Measurements from ENCODE around the gene PPM1F. TPM values are rescaled to one million over a fixed set of nuclear protein-coding genes. Genes with fewer than 3 reads are reported as not detected.
A peak's percentile ranks its signal among the peaks of the same experiment; 100 is the strongest.

PPM1F gene
- total and polyA plus RNA-seq, 10 of the 15 experiments (the other 5 are each of a cell fraction or from before 2014, with no cell fraction given), result 0.55 to 26.3 (median 9.7) TPM

DNA sequence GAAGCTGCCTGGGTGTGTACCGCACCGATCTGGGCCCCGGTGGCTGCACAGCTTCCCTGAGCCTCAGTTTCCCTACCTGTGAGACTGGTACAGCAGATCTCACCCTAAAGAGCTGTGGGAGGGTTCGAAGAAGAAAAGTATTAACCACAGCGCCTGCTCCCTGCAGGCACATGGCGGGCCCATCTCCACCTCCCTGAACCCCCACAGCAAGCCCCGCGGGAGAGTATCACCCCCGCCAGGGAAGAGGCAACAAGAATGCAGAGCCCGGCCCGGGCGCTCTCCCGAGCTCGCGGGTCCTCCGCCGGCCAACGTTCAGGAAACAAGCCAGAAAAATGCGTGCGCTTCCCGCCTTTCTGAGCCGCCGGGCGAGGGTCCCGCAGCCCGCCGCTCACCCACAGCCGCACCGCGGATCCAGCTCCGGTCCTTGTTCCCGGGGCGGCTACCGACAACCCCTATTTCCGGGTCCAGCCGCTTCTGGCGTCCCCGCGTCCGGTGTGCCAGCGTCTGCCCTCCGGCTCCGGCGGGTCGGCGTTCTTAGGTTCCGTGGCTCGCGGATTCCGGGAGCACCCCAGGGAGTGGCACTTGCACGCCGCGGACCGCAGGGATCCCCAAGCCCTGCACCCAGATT is 29.8 kb upstream of the PPM1F start, which contains the start of gene TOP3B (continued):
- no peak for TF ChIP-seq BMI1 (IDR thresholded peaks at IDR 0.05; ENCODE audit: borderline replicate concordance)
- TF ChIP-seq PKNOX1 (IDR thresholded peaks at IDR 0.05), result peak; percentile 72
- no peak for TF ChIP-seq IRF5 (IDR thresholded peaks at IDR 0.05; ENCODE audit: borderline replicate concordance)
- TF ChIP-seq YY1 (IDR thresholded peaks at IDR 0.05; ENCODE audit: low read depth, low read length), result peak; percentile 93
- TF ChIP-seq IKZF2 (IDR thresholded peaks at IDR 0.05), result peak; percentile 81 to 82
- TF ChIP-seq SKIL (IDR thresholded peaks at IDR 0.05; ENCODE audit: low read depth, poor library complexity, severe bottlenecking), result no peak
- TF ChIP-seq STAT1 (conservative IDR thresholded peaks at IDR 0.05), result 0 out of 2 replicates have a peak, but pooled peaks have one; percentile 78
- peak; percentile 22; the same call in 1 of the 2 replicates for TF ChIP-seq FOXM1 (IDR thresholded peaks at IDR 0.05; ENCODE audit: low read depth, low read length)
- peak; percentile 95; the same call in 1 of the 2 replicates for TF ChIP-seq WRNIP1 (IDR thresholded peaks at IDR 0.05; ENCODE audit: borderline replicate concordance, low read depth, low read length)
- TF ChIP-seq NFYB (IDR thresholded peaks at IDR 0.05; ENCODE audit: insufficient read depth, low read depth, low read length), result no peak
- peak; percentile 16 for TF ChIP-seq PBX3 (IDR thresholded peaks at IDR 0.05; ENCODE audit: insufficient replicate concordance, low read depth, low read length)
- TF ChIP-seq EP300 (IDR thresholded peaks at IDR 0.05; ENCODE audit: borderline replicate concordance in 1 of 2, control insufficient read depth in 1 of 2, low read depth in 2 of 2, low read length in 2 of 2), result no peak
- peak; percentile 74; the same call in 1 of the 2 replicates for TF ChIP-seq MXI1 (IDR thresholded peaks at IDR 0.05; ENCODE audit: low read depth, low read length)
- peak; percentile 86; the same call in 1 of the 2 replicates for TF ChIP-seq ASH2L (IDR thresholded peaks at IDR 0.05; ENCODE audit: borderline replicate concordance, low read depth)
- TF ChIP-seq, protein P1, sequence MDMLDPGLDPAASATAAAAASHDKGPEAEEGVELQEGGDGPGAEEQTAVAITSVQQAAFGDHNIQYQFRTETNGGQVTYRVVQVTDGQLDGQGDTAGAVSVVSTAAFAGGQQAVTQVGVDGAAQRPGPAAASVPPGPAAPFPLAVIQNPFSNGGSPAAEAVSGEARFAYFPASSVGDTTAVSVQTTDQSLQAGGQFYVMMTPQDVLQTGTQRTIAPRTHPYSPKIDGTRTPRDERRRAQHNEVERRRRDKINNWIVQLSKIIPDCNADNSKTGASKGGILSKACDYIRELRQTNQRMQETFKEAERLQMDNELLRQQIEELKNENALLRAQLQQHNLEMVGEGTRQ (IDR thresholded peaks at IDR 0.05; ENCODE audit: borderline replicate concordance, low read depth, low read length), result no peak
- TF ChIP-seq, protein P2, sequence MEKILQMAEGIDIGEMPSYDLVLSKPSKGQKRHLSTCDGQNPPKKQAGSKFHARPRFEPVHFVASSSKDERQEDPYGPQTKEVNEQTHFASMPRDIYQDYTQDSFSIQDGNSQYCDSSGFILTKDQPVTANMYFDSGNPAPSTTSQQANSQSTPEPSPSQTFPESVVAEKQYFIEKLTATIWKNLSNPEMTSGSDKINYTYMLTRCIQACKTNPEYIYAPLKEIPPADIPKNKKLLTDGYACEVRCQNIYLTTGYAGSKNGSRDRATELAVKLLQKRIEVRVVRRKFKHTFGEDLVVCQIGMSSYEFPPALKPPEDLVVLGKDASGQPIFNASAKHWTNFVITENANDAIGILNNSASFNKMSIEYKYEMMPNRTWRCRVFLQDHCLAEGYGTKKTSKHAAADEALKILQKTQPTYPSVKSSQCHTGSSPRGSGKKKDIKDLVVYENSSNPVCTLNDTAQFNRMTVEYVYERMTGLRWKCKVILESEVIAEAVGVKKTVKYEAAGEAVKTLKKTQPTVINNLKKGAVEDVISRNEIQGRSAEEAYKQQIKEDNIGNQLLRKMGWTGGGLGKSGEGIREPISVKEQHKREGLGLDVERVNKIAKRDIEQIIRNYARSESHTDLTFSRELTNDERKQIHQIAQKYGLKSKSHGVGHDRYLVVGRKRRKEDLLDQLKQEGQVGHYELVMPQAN (conservative IDR thresholded peaks at IDR 0.05), result peak; percentile 70; the same call in 1 of the 2 replicates
- TF ChIP-seq JUND (IDR thresholded peaks at IDR 0.05; ENCODE audit: low read depth, low read length), result no peak

Data from GM12878 (cell line).